ENCODE results near the gene NGRN. TPM values are rescaled to one million over a fixed set of nuclear protein-coding genes. Genes with fewer than 3 reads are reported as not detected.

NGRN gene
- total and polyA plus RNA-seq, 2 of the 8 experiments (the other 6 are each of a cell fraction or from before 2014, with no cell fraction given), result 60.1 to 101 TPM

GRCh38 chr15:90228960-90229359 lies 36.5 kb upstream of the NGRN start (continued):
- TF ChIP-seq SAP30 (IDR thresholded peaks at IDR 0.05; ENCODE audit: insufficient read depth, insufficient replicate concordance, low read length) (no peak), RNF2 (IDR thresholded peaks at IDR 0.05; ENCODE audit: borderline replicate concordance, low read depth, low read length, missing control alignments, poor library complexity, severe bottlenecking) (no peak), E2F6 (IDR thresholded peaks at IDR 0.05) (no peak), BACH1 (IDR thresholded peaks at IDR 0.05; ENCODE audit: low read length) (no peak), SIN3A (conservative IDR thresholded peaks at IDR 0.05 in 1 of 2, IDR thresholded peaks at IDR 0.05 in 1 of 2; ENCODE audit: low read depth in 1 of 2, low read length in 2 of 2) (no peak)
